Measurements from ENCODE around the gene SPDYE16.
"Not testable (repeated sequence)": the region's sequence is repeated elsewhere in the genome, so short reads cannot be mapped to it uniquely, and the experiment has no call there.

GRCh38 chr7:76482660-76483059 is 60.4 kb downstream of the SPDYE16 start:
- TF ChIP-seq REST (IDR thresholded peaks at IDR 0.05; ENCODE audit: insufficient replicate concordance, low read depth); GABPA (IDR thresholded peaks at IDR 0.05; ENCODE audit: low read depth); POLR2AphosphoS5 (IDR thresholded peaks at IDR 0.05; ENCODE audit: low read depth): not testable (repeated sequence)
- TF ChIP-seq, protein P1, sequence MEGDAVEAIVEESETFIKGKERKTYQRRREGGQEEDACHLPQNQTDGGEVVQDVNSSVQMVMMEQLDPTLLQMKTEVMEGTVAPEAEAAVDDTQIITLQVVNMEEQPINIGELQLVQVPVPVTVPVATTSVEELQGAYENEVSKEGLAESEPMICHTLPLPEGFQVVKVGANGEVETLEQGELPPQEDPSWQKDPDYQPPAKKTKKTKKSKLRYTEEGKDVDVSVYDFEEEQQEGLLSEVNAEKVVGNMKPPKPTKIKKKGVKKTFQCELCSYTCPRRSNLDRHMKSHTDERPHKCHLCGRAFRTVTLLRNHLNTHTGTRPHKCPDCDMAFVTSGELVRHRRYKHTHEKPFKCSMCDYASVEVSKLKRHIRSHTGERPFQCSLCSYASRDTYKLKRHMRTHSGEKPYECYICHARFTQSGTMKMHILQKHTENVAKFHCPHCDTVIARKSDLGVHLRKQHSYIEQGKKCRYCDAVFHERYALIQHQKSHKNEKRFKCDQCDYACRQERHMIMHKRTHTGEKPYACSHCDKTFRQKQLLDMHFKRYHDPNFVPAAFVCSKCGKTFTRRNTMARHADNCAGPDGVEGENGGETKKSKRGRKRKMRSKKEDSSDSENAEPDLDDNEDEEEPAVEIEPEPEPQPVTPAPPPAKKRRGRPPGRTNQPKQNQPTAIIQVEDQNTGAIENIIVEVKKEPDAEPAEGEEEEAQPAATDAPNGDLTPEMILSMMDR (IDR thresholded peaks at IDR 0.05; ENCODE audit: insufficient read depth, low read length), result not testable (repeated sequence)
